HCT116 (cell line): ENCODE results near the gene PXDN. TPM values are rescaled to one million over a fixed set of nuclear protein-coding genes. Genes with fewer than 3 reads are reported as not detected.

Experiments used
- ATAC-seq: fragments of 200-7000 bp; cut with Tn5 transposase; 2 replicates; pipeline ENCODE4 v1.9.1; 2020; ENCODE audit warnings: mild to moderate bottlenecking, moderate library complexity
- BruUV-seq: library from RNA; stranded (reverse); fragments of 400-500 nt; replicated peaks from 2 replicates; lab custom pipeline; 2021; lab: Mats Ljungman, UMichigan
- CTCF ChIA-PET: fragments of 300-600 bp; sonication (Branson Sonifier 250); formaldehyde crosslinking; loops from one replicate; lab custom pipeline; 2021; ENCODE audit warnings: antibody characterized with exemption; lab: Charles Lee
- POLR2A ChIA-PET: fragments of 300-600, 350-600 bp; sonication (Branson Sonifier 250); formaldehyde crosslinking; loops from one replicate; lab custom pipeline; 2021; ENCODE audit warnings: antibody characterized with exemption; lab: Charles Lee
- RAD21 ChIA-PET, 2 experiments: fragments of 300-600 bp; sonication (Branson Sonifier 250); formaldehyde crosslinking; loops; one replicate each; lab custom pipeline; 2023; ENCODE audit warnings: low total read pairs in 2 of 2; ENCODE audit not compliant: uncharacterized antibody in 2 of 2, unreplicated experiment in 2 of 2, low non-redundant PET in 1 of 2; lab: Charles Lee
- DNase-seq: peaks from one replicate; pipeline ENCODE4 v3.0.0-alpha.2; 2010; ENCODE audit warnings: low read depth, low spot score
- H2AFZ ChIP-seq: fragments of 200-600 bp; shearing (Covaris generic), sonication (generic); 2 replicates; pipeline ENCODE4 v1.6.1; 2017; ENCODE audit warnings: low read depth, mixed run types, mixed read lengths, antibody characterized with exemption, low read length; ENCODE audit not compliant: poor library complexity, severe bottlenecking
- H3K27ac ChIP-seq: 2 replicates; pipeline ENCODE4 v1.5.1; 2012; ENCODE audit warnings: low read depth, low read length
- H3K27me3 ChIP-seq: fragments of 200-600 bp; sonication (generic); 2 replicates; pipeline ENCODE4 v1.6.1; 2016; ENCODE audit warnings: mixed run types, low read length, mixed read lengths; ENCODE audit not compliant: insufficient read depth
- H3K36me3 ChIP-seq, 2 experiments: fragments of 200-500 bp in 1 of 2; fragments of 200-600 bp in 1 of 2; sonication (Bioruptor generic) in 1 of 2; sonication (generic) in 1 of 2; 2 replicates each; pipeline versions ENCODE4 v1.5.1 to v1.6.1; 2014 to 2016; ENCODE audit warnings: low read length in 2 of 2, inconsistent platforms in 1 of 2, mixed read lengths in 1 of 2, mixed run types in 1 of 2; ENCODE audit not compliant: insufficient read depth in 2 of 2, control insufficient read depth in 1 of 2
- H3K4me1 ChIP-seq, 2 experiments: fragments of 200-600 bp in 1 of 2; sonication (generic) in 1 of 2; 2 replicates each; pipeline versions ENCODE4 v1.5.1 to v1.6.1; 2012 to 2017; ENCODE audit warnings: low read length in 2 of 2, inconsistent platforms in 1 of 2, mild to moderate bottlenecking in 1 of 2, mixed read lengths in 1 of 2, mixed run types in 1 of 2, moderate library complexity in 1 of 2; ENCODE audit not compliant: insufficient read depth in 2 of 2, control insufficient read depth in 1 of 2
- H3K4me2 ChIP-seq: fragments of 200-600 bp; sonication (generic); 2 replicates; pipeline ENCODE4 v1.6.1; 2017; ENCODE audit warnings: mixed run types, low read length, mixed read lengths
- H3K4me3 ChIP-seq, 2 experiments: fragments of 200-600 bp in 1 of 2; sonication (generic) in 1 of 2; replicated peaks in 1 of 2; 2 replicates each; pipeline ENCODE4 v1.5.1; 2011 to 2016; ENCODE audit warnings: low read length in 2 of 2, control low read depth in 1 of 2, low read depth in 1 of 2, mild to moderate bottlenecking in 1 of 2, mixed read lengths in 1 of 2, mixed run types in 1 of 2
- H3K79me2 ChIP-seq: fragments of 200-600 bp; sonication (generic); 2 replicates; pipeline ENCODE4 v1.6.1; 2017; ENCODE audit warnings: mild to moderate bottlenecking, mixed run types, low read length, moderate library complexity, mixed read lengths; ENCODE audit not compliant: insufficient read depth
- H3K9ac ChIP-seq: fragments of 200-600 bp; sonication (generic); 2 replicates; pipeline ENCODE4 v1.6.1; 2016; ENCODE audit warnings: low read length, mixed read lengths
- H3K9me2 ChIP-seq: fragments of 200-600 bp; sonication (generic), shearing (Covaris generic); 2 replicates; pipeline ENCODE4 v1.6.1; 2017; ENCODE audit warnings: mixed run types, mild to moderate bottlenecking, moderate library complexity; ENCODE audit not compliant: insufficient read depth
- H3K9me3 ChIP-seq, 2 experiments: fragments of 200-500 bp in 1 of 2; fragments of 200-600 bp in 1 of 2; sonication (Bioruptor generic) in 1 of 2; sonication (generic) in 1 of 2; 2 replicates each; pipeline ENCODE4 v1.6.1; 2014 to 2017; ENCODE audit warnings: low read length in 2 of 2, mixed read lengths in 2 of 2, inconsistent platforms in 1 of 2, low read depth in 1 of 2, mild to moderate bottlenecking in 1 of 2, mixed run types in 1 of 2, moderate library complexity in 1 of 2; ENCODE audit not compliant: control insufficient read depth in 1 of 2, insufficient read depth in 1 of 2
- H4K20me1 ChIP-seq: fragments of 200-600 bp; sonication (generic), shearing (Covaris generic); 2 replicates; pipeline ENCODE4 v1.6.1; 2017; ENCODE audit warnings: mixed run types, mild to moderate bottlenecking, moderate library complexity; ENCODE audit not compliant: insufficient read depth
- CBX3 ChIP-seq: IDR thresholded peaks from 2 replicates; pipeline ENCODE4 v1.6.1; 2012; ENCODE audit warnings: low read depth
- CTCF ChIP-seq, 3 experiments: fragments of 200-600 bp in 1 of 3; sonication (generic) in 1 of 3; IDR thresholded peaks in 2 of 3; conservative IDR thresholded peaks in 1 of 3; 2 replicates each; pipeline ENCODE4 v1.5.1; 2012 to 2017; ENCODE audit warnings: low read depth in 2 of 3, low read length in 2 of 3, antibody characterized with exemption in 1 of 3, borderline replicate concordance in 1 of 3, control low read depth in 1 of 3, mild to moderate bottlenecking in 1 of 3, mixed read lengths in 1 of 3, mixed run types in 1 of 3, moderate library complexity in 1 of 3; ENCODE audit not compliant: insufficient read depth in 1 of 3
- RAD21 ChIP-seq: IDR thresholded peaks from 2 replicates; pipeline ENCODE4 v1.6.1; 2012; ENCODE audit warnings: low read depth, mild to moderate bottlenecking
- SIN3A ChIP-seq: IDR thresholded peaks from 2 replicates; pipeline ENCODE4 v1.6.1; 2012; ENCODE audit warnings: low read depth
- SRF ChIP-seq: IDR thresholded peaks from 2 replicates; pipeline ENCODE4 v1.6.1; 2012; ENCODE audit warnings: low read depth
- YY1 ChIP-seq: IDR thresholded peaks from 2 replicates; pipeline ENCODE4 v1.6.1; 2011; ENCODE audit warnings: low read length, low read depth, moderate library complexity, mild to moderate bottlenecking; ENCODE audit not compliant: insufficient replicate concordance; ENCODE audit errors: extremely low read depth
- ZBTB33 ChIP-seq: IDR thresholded peaks from 2 replicates; pipeline ENCODE4 v1.6.1; 2011; ENCODE audit warnings: mild to moderate bottlenecking, low read length, moderate library complexity; ENCODE audit not compliant: insufficient replicate concordance; ENCODE audit errors: extremely low read depth
- intact Hi-C: fragments of 100-400 bp; cut with micrococcal nuclease; formaldehyde crosslinking; loops from 2 replicates; pipeline ENCODE4 v1.10.0; 2022
- total RNA-seq: library from RNA; stranded (reverse); gene quantifications from one replicate; pipeline ENCODE4 v1.2.1, GENCODE V29; 2021; ENCODE audit not compliant: unreplicated experiment

Gene PXDN
- total RNA-seq, 1 experiment from 2014 or later = 10.7 TPM

- ChIA-PET RAD21 (interaction anchor here in 1 of 2 experiments (0.8 kb wide), 1 partner anchor 219 kb away, joined by 3 read pairs; no protein-coding TSS in a partner anchor), POLR2A (no interaction called here)
- H4K20me1 ChIP-seq = no peaks in the 10 kb centered on the region
- no peak overlapping the region for H3K4me2 ChIP-seq
- peak; percentile 99 for ATAC-seq
- H2AFZ ChIP-seq = no peak overlapping the region
- BruUV-seq = no TSS peak
- intact Hi-C loops = loop anchor here (1.0 to 2.0 kb wide), 4 partner anchors 19 to 223 kb away; no protein-coding TSS in a partner anchor
- H3K9ac ChIP-seq = no peak overlapping the region
- H3K27me3 ChIP-seq = 0 out of 2 replicates have a peak, but pooled peaks cover 6% of the 10 kb centered on the region
- TF ChIP-seq CTCF (IDR thresholded peaks at IDR 0.05 in 2 of 3, conservative IDR thresholded peaks at IDR 0.05 in 1 of 3; ENCODE audit: borderline replicate concordance in 1 of 3, insufficient read depth in 1 of 3, low read depth in 2 of 3, low read length in 2 of 3) (peak; percentile 87 to 92 (median 89)), RAD21 (peak; percentile 90), YY1 (no peak), SRF (no peak), ZBTB33 (no peak), SIN3A (no peak), CBX3 (no peak)
- TF ChIP-seq, all 23 proteins: peak for 2
- Histone ChIP-seq H3K9me2 (no peaks in the 10 kb centered on the region), H3K27ac (no peak overlapping the region), H3K79me2 (no peaks in the 10 kb centered on the region), H3K36me3 (no peaks in the 10 kb centered on the region), H3K9me3 (no peaks in the 10 kb centered on the region), H3K4me1 (no peaks in the 10 kb centered on the region), H3K4me3 (no peak overlapping the region)
- CTCF ChIA-PET = interaction anchor here (0.6 to 3.2 kb wide), 14 partner anchors 9 to 222 kb away, joined by 3 to 21 read pairs (median 5); no protein-coding TSS in a partner anchor
- DNase-seq = peak; percentile 71
Measured at GRCh38 chr2:1769703-1770422, 25.5 kb upstream of the PXDN start.
